CD4-positive, alpha-beta T cell treated with Interleukin-17A for 1 hour (primary cell): ENCODE measurements around the gene GPR15LG.
A peak's percentile ranks its signal among the peaks of the same experiment; 100 is the strongest.
"Not testable (repeated sequence)": the region's sequence is repeated elsewhere in the genome, so short reads cannot be mapped to it uniquely, and the experiment has no call there.

Experiments
- DNase-seq: peaks from one replicate; pipeline ENCODE4 v3.0.0-alpha.2; 2020

Gene GPR15LG

DNA sequence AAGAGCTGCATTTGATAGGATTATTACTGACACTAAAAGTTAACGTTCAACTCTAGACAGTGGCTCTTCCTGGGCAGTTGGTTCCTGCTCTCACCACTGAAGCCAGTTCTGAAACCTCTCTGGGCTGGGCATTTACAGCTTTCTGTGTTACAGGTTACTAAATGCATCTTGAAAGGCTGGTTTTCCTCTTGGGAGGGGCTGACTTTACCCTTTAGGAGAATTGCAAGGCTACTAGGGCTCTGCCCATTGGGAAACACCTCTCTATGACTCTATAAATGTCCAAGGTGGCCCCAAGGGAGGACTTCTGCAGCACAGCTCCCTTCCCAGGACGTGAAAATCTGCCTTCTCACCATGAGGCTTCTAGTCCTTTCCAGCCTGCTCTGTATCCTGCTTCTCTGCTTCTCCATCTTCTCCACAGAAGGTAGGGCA is at the start of gene GPR15LG:
GPR15LG (plus strand) TSS at position 301 of the 429 bp plus-strand sequence; CDS start at position 352, 51 bp downstream.
- no peak for DNase-seq

DNA sequence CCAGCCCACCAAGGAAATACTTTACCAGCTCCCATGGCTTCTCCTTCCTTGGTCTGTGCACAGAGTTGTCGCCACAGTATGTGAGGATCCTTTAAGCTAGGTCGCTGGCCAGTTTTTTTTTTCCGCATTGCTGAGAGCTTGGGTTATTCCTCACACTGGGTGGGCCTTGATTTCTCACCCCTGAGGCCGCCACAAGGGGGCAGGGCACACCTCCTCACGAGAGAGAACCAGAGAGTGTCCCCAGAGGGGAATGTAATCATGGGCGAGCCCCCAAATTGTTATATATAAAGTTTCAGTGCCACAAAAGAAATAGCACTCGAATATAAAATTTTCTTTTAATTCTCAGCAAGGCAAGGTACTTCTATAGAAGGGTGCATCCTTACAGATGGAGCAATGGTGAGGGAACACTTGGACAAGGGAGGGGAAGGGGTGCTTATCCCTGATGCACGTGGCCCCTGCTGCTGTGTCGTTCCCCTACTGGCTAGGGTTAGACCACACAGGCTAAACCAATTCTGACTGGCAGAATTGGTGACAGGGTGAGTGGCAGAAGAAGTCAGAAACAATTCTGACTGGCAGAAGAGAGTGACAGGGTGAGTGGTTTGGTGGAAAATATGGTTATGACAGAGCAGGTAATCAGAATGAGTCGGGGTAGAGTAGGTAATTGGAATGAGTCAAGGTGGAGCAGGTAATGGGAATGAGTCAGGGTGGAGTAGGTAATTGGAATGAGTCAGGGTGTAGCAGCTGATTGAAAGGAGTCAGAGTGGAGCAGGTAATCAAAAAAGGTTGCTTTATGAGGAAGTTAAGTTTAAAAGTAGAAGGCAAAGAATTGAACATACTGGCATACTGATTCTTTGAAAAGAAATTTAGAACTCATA is 47.5 kb upstream of the GPR15LG start:
- DNase-seq: not testable (repeated sequence)

DNA sequence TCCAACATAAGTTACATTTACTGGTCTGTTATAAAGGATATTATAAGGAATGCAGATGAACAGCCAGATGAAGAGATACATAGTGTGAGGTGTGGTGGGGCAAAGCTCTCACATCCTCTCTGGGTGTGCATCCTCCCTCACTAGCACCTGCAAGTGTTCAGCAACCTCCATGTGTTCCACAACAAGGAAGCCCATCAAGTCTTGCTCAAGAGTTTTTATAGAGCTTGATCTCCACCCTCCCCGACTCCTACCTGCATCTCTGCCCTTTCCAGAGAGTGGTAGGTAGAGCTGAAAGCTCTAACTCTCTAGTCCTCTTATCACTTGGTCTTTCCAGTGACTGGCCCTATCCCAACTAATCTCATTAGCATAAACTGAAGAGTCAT is 46.8 kb upstream of the GPR15LG start:
- no peak for DNase-seq

DNA sequence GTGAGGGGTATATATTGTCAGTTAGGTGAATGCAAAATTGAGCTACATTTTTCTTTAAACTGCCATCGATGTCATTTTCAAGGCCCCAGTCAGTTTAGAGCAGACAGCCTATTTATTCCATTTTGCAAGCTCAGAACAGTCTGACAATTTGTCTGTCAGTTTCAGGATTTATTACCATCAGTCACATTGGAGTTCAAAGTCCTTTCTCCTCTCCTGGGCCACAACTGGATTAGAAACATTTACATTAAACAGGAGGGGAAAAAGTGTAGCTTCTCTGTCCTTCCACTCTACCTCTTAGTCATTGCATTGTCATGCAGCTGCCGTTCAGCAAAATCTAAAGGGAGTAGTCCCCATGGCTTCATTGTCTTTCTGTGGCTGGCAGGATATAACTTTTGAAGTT is 37.8 kb upstream of the GPR15LG start:
- no peak for DNase-seq

DNA sequence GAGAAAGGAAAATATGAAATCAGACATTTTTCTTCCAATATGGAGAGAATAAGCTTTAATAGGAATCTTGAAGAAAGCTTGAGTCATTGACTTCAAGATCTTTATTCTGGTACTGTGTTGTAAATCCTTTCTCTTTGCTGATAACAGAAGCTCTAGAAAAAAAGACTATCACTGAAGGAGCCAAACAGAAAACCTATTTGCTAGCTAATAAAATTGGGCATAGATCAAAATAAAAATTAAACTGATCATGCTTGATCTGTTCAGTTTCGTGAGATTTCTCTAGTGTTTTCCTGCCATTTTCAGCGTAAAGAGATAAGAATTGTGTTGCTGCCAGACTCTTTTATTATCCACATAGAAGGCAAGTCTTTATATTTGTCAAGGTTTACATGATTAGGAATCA is 35.8 kb upstream of the GPR15LG start:
- no peak for DNase-seq

DNA sequence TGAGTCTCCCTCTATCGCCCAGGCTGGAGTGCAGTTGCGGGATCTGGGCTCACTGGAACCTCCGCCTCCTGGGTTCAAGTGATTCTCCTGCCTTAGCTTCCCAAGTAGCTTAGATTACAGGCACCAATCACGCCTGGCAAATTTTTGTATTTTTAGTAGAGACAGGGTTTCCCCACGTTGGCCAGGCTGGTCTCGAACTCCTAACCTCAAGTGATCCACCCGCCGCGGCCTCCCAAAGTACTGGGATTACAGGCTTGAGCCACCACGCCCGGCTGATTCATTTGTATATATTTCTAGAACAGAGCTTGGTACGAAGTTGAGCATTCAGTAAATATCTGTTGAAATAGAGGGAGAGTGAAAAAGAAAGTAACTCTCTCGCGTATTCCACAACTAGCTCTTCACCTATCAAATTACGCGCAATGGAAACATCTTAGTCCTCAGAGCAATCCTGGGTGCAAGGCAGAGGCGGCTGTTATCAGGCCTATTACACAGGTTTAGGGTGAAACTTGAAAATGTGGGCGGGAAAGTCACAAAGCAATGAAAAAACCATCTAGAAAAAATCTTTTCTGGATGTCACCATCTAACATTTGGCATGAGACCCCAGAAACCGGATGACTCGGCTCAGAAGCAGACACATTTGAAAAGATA is 35.0 kb upstream of the GPR15LG start:
- peak; percentile 79 for DNase-seq

- DNase-seq: peak; percentile 100
Measured at GRCh38 chr10:84139126-84140035, 34.2 kb upstream of the GPR15LG start, which contains the start of gene GHITM. Gene GHITM, plus strand, starts transcription at chr10:84139509. Its CDS starts 1,992 bp downstream, at chr10:84141501.

GRCh38 chr10:84140036-84140379 is 33.6 kb upstream of the GPR15LG start:
- no peak for DNase-seq

- no peak for DNase-seq
Measured at GRCh38 chr10:84147347-84147746, 26.3 kb upstream of the GPR15LG start.

DNA sequence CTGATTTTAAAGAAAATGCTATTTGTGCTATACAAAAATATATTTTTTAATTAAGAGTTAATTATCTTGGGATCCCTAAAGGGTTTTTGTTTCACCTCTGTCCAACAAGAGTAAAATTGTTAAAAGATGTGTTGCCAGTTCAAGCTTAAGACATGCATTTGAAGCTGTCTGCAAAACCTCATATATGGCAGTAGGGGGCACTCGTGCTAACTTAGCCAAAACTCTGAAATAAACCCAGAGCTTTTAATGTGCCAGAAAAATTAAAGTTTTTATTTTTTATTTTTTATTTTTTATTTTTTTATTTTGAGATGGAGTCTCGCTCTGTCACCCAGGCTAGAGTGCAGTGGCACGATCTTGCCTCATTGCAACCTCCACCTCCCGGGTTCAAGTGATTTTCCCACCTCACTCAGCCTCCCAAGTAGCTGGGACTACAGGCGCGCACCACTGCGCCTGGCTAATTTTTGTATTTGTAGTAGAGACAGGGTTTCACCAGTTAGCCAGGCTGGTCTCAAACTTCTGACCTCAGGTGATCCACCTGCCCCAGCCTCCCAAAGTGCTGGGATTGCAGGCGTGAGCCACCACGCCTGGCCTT is 25.5 kb upstream of the GPR15LG start:
- DNase-seq: peak; percentile 51

DNA sequence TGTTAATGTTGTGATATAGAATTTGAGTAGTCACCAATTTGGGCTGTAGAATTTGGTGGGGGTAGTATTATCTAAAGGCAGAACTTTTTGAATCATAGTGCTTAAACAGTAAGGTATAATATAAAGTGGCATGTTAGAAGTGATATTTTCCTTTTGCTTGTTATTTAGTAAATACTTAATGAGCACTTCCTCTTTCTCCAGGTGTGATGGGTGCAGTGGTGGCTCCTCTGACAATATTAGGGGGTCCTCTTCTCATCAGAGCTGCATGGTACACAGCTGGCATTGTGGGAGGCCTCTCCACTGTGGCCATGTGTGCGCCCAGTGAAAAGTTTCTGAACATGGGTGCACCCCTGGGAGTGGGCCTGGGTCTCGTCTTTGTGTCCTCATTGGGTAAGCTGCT is 23.7 kb upstream of the GPR15LG start:
- no peak for DNase-seq

DNA sequence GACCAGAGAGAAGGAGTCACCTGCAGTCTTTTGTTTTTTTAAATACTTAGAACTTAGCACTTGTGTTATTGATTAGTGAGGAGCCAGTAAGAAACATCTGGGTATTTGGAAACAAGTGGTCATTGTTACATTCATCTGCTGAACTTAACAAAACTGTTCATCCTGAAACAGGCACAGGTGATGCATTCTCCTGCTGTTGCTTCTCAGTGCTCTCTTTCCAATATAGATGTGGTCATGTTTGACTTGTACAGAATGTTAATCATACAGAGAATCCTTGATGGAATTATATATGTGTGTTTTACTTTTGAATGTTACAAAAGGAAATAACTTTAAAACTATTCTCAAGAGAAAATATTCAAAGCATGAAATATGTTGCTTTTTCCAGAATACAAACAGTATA is 20.8 kb upstream of the GPR15LG start:
- DNase-seq: no peak

DNA sequence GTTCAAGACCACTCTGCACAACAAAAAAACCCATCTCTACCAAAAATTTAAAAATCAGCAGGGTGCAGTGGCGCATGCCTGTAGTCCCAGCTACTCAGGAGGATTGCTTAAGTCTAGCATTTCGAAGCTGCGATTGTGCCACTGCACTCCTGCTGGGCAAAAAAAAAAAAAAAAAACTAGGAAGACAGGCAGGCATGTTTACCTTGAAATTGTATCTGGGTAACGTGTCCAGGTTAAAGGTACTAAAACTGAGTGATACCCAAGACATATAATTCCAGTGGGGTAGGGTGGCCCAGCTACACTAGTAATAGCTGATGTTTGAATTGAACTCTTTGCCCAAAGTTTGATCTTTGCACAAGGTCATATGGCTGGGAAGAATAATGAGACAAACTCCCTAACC is 18.1 kb upstream of the GPR15LG start:
- no peak for DNase-seq

GRCh38 chr10:84156009-84156408 is 17.6 kb upstream of the GPR15LG start:
- DNase-seq: no peak

GRCh38 chr10:84156768-84157167 is 16.8 kb upstream of the GPR15LG start:
- DNase-seq: peak; percentile 45

- no peak for DNase-seq
Measured at GRCh38 chr10:84158061-84158460, 15.5 kb upstream of the GPR15LG start.

GRCh38 chr10:84158550-84158949 is 15.1 kb upstream of the GPR15LG start:
- no peak for DNase-seq

DNA sequence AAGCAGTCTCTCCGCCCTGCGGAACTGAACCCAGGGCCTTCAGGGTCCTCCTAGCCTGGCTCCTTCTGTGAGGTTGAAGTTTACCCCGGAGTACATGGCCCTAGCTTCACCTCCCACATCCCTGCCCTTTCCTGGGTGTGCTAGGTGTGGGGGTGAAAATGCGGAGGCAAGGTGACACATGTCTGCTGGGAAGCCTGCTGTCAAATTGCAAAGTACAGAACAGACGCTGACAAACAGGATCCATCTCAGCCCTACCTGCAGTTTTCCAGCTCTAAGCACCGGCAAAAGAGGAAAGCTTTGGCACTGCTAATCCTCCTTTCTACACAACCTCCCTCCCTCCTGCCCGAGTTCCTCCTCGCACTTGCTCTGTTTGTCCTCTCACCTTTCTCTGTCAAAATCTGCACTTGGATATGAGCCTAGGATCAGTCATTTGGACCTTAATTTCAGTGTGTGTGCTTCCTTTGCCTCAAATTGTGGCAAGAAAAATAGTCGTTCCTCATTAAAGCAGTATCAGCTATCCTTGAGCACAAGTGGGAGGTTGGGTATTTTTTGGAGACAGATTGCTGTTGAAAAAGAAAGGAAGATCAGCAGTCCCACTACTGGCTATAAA is 14.4 kb upstream of the GPR15LG start:
- no peak for DNase-seq

- no peak for DNase-seq
Measured at GRCh38 chr10:84160663-84161362, 12.8 kb upstream of the GPR15LG start.

DNA sequence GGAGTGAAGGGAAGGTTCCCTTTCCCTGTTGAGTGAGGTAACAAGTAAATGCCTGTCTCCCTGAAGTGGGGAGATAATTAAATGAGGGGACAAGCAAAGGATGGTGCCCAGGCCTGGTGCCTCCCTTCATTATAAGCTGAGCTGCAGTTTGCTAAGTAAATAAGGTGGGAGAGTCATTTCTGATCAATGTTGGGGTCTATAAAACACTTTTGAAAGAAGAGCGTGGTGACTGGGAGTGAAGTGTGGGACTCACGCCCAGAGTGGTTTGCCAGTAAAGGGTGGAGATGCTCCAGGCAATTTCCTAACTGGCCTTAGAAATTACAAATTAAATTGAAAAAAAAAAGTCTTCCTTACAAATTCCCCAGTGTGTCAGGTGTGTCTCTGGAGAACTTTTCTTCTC is 9.6 kb upstream of the GPR15LG start:
- DNase-seq: no peak

GRCh38 chr10:84164442-84164841 is 9.2 kb upstream of the GPR15LG start:
- no peak for DNase-seq
